ENCODE results near the gene SYNE2.
"Not testable (repeated sequence)": the region's sequence is repeated elsewhere in the genome, so short reads cannot be mapped to it uniquely, and the experiment has no call there.

Gene SYNE2

GRCh38 chr14:64203366-64204006 is 350.7 kb downstream of the SYNE2 start:
- Histone ChIP-seq H3K4me3 (ENCODE audit: severe bottlenecking) (no peak overlapping the region), H3K36me3 (ENCODE audit: low read depth) (peaks cover 7% of the 10 kb centered on the region; the same call in 1 of the 2 replicates), H3K27ac (ENCODE audit: poor library complexity, severe bottlenecking) (no peak overlapping the region), H3K27me3 (ENCODE audit: insufficient read depth, poor library complexity, severe bottlenecking) (no peaks in the 10 kb centered on the region), H3K9me3 (ENCODE audit: severe bottlenecking) (no peaks in the 10 kb centered on the region), H3K4me1 (ENCODE audit: insufficient read depth, poor library complexity, severe bottlenecking) (no peaks in the 10 kb centered on the region)
- DNase-seq (ENCODE audit: low spot score) (no peak), ATAC-seq (ENCODE audit: low read depth) (no peak; the same call in 2 of the 3 replicates)
- TF ChIP-seq, protein P1, sequence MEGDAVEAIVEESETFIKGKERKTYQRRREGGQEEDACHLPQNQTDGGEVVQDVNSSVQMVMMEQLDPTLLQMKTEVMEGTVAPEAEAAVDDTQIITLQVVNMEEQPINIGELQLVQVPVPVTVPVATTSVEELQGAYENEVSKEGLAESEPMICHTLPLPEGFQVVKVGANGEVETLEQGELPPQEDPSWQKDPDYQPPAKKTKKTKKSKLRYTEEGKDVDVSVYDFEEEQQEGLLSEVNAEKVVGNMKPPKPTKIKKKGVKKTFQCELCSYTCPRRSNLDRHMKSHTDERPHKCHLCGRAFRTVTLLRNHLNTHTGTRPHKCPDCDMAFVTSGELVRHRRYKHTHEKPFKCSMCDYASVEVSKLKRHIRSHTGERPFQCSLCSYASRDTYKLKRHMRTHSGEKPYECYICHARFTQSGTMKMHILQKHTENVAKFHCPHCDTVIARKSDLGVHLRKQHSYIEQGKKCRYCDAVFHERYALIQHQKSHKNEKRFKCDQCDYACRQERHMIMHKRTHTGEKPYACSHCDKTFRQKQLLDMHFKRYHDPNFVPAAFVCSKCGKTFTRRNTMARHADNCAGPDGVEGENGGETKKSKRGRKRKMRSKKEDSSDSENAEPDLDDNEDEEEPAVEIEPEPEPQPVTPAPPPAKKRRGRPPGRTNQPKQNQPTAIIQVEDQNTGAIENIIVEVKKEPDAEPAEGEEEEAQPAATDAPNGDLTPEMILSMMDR (IDR thresholded peaks at IDR 0.05; ENCODE audit: poor library complexity, severe bottlenecking), result no peak

DNA sequence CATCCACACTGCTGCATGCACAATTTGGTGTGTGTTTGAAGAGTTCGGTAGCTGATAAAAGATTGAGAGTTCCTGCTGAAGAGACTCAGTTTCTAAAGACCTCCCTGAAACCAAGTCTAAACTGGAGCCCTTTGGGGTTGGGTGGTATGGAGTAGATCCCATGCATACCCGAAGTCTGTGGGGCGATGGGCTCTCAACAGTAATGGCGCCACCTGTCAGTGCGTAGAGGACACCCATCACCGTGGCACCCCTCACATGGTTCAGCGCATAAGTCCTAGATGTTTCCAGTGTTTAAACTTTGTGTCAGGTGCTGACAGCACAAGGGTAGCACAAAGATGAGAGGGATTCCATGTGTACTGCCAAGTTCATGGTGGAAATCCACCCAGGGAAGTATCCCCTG is 355.5 kb downstream of the SYNE2 start:
- DNase-seq (ENCODE audit: low spot score) (no peak), ATAC-seq (ENCODE audit: low read depth) (no peak)
- H3K4me1 ChIP-seq (ENCODE audit: insufficient read depth, poor library complexity, severe bottlenecking), result peaks cover 4% of the 10 kb centered on the region
- H3K4me3 ChIP-seq (ENCODE audit: severe bottlenecking), result no peak overlapping the region
- H3K27me3 ChIP-seq (ENCODE audit: insufficient read depth, poor library complexity, severe bottlenecking), result no peaks in the 10 kb centered on the region
- no peaks in the 10 kb centered on the region for H3K9me3 ChIP-seq (ENCODE audit: severe bottlenecking)
- no peak overlapping the region for H3K27ac ChIP-seq (ENCODE audit: poor library complexity, severe bottlenecking)
- H3K36me3 ChIP-seq (ENCODE audit: low read depth), result peaks cover 27% of the 10 kb centered on the region
- TF ChIP-seq, protein P1 (IDR thresholded peaks at IDR 0.05; ENCODE audit: poor library complexity, severe bottlenecking), result no peak

DNA sequence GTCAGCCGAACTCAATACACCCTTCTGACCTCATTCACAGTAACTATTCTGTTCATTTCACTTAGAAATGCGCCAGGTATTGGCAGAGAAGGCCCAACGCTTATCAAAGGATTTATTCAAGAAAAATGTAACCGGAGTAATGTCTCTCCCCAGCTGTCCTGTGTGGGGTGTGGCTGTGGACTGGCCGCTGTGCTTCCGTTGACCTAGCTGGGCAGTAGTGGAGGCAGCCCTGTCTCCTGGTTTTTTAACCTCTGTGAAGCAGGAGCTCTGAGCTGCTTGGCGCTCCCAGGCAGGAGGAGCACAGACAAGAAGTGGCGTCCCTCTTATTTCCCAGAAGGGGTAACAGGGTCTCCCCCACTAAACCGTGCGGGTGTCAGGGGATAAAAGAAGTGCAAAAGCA is 356.2 kb downstream of the SYNE2 start:
- ATAC-seq (ENCODE audit: low read depth) (no peak), DNase-seq (ENCODE audit: low spot score) (no peak)
- H3K4me1 ChIP-seq (ENCODE audit: insufficient read depth, poor library complexity, severe bottlenecking), result peaks cover 4% of the 10 kb centered on the region
- TF ChIP-seq, protein P1 (IDR thresholded peaks at IDR 0.05; ENCODE audit: poor library complexity, severe bottlenecking), result no peak
- H3K36me3 ChIP-seq (ENCODE audit: low read depth), result peaks cover 27% of the 10 kb centered on the region
- no peak overlapping the region for H3K4me3 ChIP-seq (ENCODE audit: severe bottlenecking)
- no peak overlapping the region for H3K27ac ChIP-seq (ENCODE audit: poor library complexity, severe bottlenecking)
- no peaks in the 10 kb centered on the region for H3K9me3 ChIP-seq (ENCODE audit: severe bottlenecking)
- H3K27me3 ChIP-seq (ENCODE audit: insufficient read depth, poor library complexity, severe bottlenecking), result no peaks in the 10 kb centered on the region

- H3K36me3 ChIP-seq (ENCODE audit: low read depth), result peaks cover 27% of the 10 kb centered on the region
- H3K27ac ChIP-seq (ENCODE audit: poor library complexity, severe bottlenecking), result no peak overlapping the region
- no peak for DNase-seq (ENCODE audit: low spot score)
- H3K27me3 ChIP-seq (ENCODE audit: insufficient read depth, poor library complexity, severe bottlenecking), result no peaks in the 10 kb centered on the region
- H3K4me1 ChIP-seq (ENCODE audit: insufficient read depth, poor library complexity, severe bottlenecking), result peaks cover 4% of the 10 kb centered on the region
- no peak overlapping the region for H3K4me3 ChIP-seq (ENCODE audit: severe bottlenecking)
- ATAC-seq (ENCODE audit: low read depth), result no peak
- no peaks in the 10 kb centered on the region for H3K9me3 ChIP-seq (ENCODE audit: severe bottlenecking)
- TF ChIP-seq, protein P1 (IDR thresholded peaks at IDR 0.05; ENCODE audit: poor library complexity, severe bottlenecking), result no peak
These were observed 356.8 kb downstream of the SYNE2 start for GRCh38 chr14:64209444-64210131.

DNA sequence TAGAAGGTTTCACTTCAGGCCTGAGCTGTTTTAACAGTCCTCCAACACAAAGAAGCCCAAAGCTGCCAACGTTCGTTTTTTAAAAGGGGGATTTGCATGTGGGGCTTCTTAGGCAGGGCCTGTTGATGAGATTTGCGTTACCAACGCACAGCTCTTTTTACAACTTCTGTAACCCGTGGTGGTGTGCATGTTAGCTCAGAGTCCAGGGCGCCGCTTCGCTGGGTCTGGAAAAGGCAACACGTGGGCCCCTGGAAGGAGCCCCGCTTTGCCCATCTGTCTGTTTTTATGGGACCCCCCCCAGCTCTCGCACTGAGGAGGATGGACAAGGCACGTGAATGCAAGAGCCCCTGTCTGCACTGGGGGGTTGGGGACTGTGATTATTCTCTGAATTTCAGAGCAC is 357.4 kb downstream of the SYNE2 start:
- no peak for ATAC-seq (ENCODE audit: low read depth)
- no peak overlapping the region for H3K27ac ChIP-seq (ENCODE audit: poor library complexity, severe bottlenecking)
- peaks cover 4% of the 10 kb centered on the region for H3K4me1 ChIP-seq (ENCODE audit: insufficient read depth, poor library complexity, severe bottlenecking)

GRCh38 chr14:64210912-64211311 is 358.1 kb downstream of the SYNE2 start:
- DNase-seq (ENCODE audit: low spot score); H3K27me3 ChIP-seq (ENCODE audit: insufficient read depth, poor library complexity, severe bottlenecking); ATAC-seq (ENCODE audit: low read depth); H3K4me1 ChIP-seq (ENCODE audit: insufficient read depth, poor library complexity, severe bottlenecking); H3K9me3 ChIP-seq (ENCODE audit: severe bottlenecking); H3K27ac ChIP-seq (ENCODE audit: poor library complexity, severe bottlenecking); H3K4me3 ChIP-seq (ENCODE audit: severe bottlenecking): not testable (repeated sequence)
- H3K36me3 ChIP-seq (ENCODE audit: low read depth), result peaks cover 38% of the 10 kb centered on the region

More for the DNA sequence above, 357.4 kb downstream of the SYNE2 start:
- Histone ChIP-seq H3K9me3 (ENCODE audit: severe bottlenecking) (no peaks in the 10 kb centered on the region), H3K27me3 (ENCODE audit: insufficient read depth, poor library complexity, severe bottlenecking) (no peaks in the 10 kb centered on the region), H3K4me3 (ENCODE audit: severe bottlenecking) (no peak overlapping the region), H3K36me3 (ENCODE audit: low read depth) (peaks cover 33% of the 10 kb centered on the region)
- no peak for DNase-seq (ENCODE audit: low spot score)
- TF ChIP-seq, protein P1 (IDR thresholded peaks at IDR 0.05; ENCODE audit: poor library complexity, severe bottlenecking), result no peak
